H1 (cell line): ENCODE results near the gene MYH11. TPM values are rescaled to one million over a fixed set of nuclear protein-coding genes. Genes with fewer than 3 reads are reported as not detected.

Experiments
- CTCF ChIA-PET: fragments of 300-600 bp; sonication (Branson Sonifier 250); formaldehyde crosslinking; loops from one replicate; lab custom pipeline; 2021; ENCODE audit not compliant: partially characterized antibody; lab: Charles Lee
- POLR2A ChIA-PET: fragments of 300-600 bp; sonication (Branson Sonifier 250); formaldehyde crosslinking; loops from one replicate; lab custom pipeline; 2021; ENCODE audit warnings: inconsistent platforms; ENCODE audit not compliant: partially characterized antibody; lab: Charles Lee
- DNase-seq, 2 experiments: peaks; one replicate each; pipeline versions ENCODE4 v3.0.0 to v3.0.0-alpha.2; 2010 to 2022; ENCODE audit warnings: low spot score in 2 of 2, low read depth in 1 of 2, mixed read lengths in 1 of 2
- FAIRE-seq: peaks from 2 replicates; lab custom pipeline; 2011; peaks lifted over from hg19 to GRCh38; lab: Jason Lieb, UNC
- H2AFZ ChIP-seq: 2 replicates; pipeline ENCODE4 v1.8.1; 2012; ENCODE audit warnings: low read length, inconsistent platforms
- H2AK5ac ChIP-seq: 2 replicates; pipeline ENCODE4 v1.6.1; 2013; ENCODE audit warnings: low read depth, low read length
- H2BK120ac ChIP-seq: replicated peaks from 2 replicates; pipeline ENCODE3; 2013; ENCODE audit warnings: low read depth, low read length, inconsistent platforms
- H2BK12ac ChIP-seq: 2 replicates; pipeline ENCODE4 v1.6.1; 2013; ENCODE audit warnings: low read depth, low read length
- H2BK15ac ChIP-seq: 2 replicates; pipeline ENCODE4 v1.6.1; 2013; ENCODE audit warnings: low read length
- H2BK20ac ChIP-seq: 2 replicates; pipeline ENCODE4 v1.6.1; 2013; ENCODE audit warnings: low read length
- H2BK5ac ChIP-seq: 2 replicates; pipeline ENCODE4 v1.6.1; 2013; ENCODE audit warnings: low read depth, low read length
- H3K14ac ChIP-seq: 2 replicates; pipeline ENCODE4 v1.6.1; 2013; ENCODE audit warnings: inconsistent platforms; ENCODE audit not compliant: insufficient read length
- H3K18ac ChIP-seq: 2 replicates; pipeline ENCODE4 v1.6.1; 2013; ENCODE audit warnings: low read length; ENCODE audit errors: extremely low read depth
- H3K23ac ChIP-seq: 2 replicates; pipeline ENCODE4 v1.6.1; 2013; ENCODE audit warnings: inconsistent platforms; ENCODE audit not compliant: insufficient read length
- H3K23me2 ChIP-seq: 2 replicates; pipeline ENCODE4 v1.6.1; 2013; ENCODE audit warnings: low read depth, low read length
- H3K27ac ChIP-seq: 2 replicates; pipeline ENCODE4 v1.6.1; 2011; ENCODE audit warnings: low read depth, low read length, inconsistent platforms
- H3K27me3 ChIP-seq, 4 experiments: replicated peaks in 1 of 4; 1 replicate in 1 of 4; 2 replicates in 3 of 4; pipeline versions ENCODE4 v1.6.1 to v1.8.1; 2011 to 2013; ENCODE audit warnings: low read length in 3 of 4, mild to moderate bottlenecking in 3 of 4, inconsistent platforms in 2 of 4, mixed read lengths in 2 of 4, moderate library complexity in 1 of 4; ENCODE audit not compliant: control insufficient read depth in 3 of 4, insufficient read depth in 3 of 4; ENCODE audit errors: extremely low read depth in 1 of 4
- H3K36me3 ChIP-seq, 4 experiments: 2 replicates each; pipeline versions ENCODE4 v1.6.1 to v1.8.1; 2011 to 2013; ENCODE audit warnings: mild to moderate bottlenecking in 4 of 4, low read length in 3 of 4, moderate library complexity in 2 of 4, control low read depth in 1 of 4, inconsistent platforms in 1 of 4; ENCODE audit not compliant: insufficient read depth in 4 of 4, control insufficient read depth in 2 of 4
- H3K4ac ChIP-seq: replicated peaks from 2 replicates; pipeline ENCODE3; 2013; ENCODE audit warnings: low read length, low read depth, mixed read lengths, inconsistent platforms; ENCODE audit not compliant: insufficient read length
- H3K4me1 ChIP-seq, 4 experiments: replicated peaks in 1 of 4; 1 replicate in 1 of 4; 2 replicates in 3 of 4; pipeline versions ENCODE4 v1.6.1 to v1.8.1; 2011 to 2013; ENCODE audit warnings: low read length in 3 of 4, inconsistent platforms in 2 of 4, mixed read lengths in 1 of 4; ENCODE audit not compliant: insufficient read depth in 4 of 4, control insufficient read depth in 3 of 4
- H3K4me2 ChIP-seq, 2 experiments: 2 replicates each; pipeline versions ENCODE4 v1.6.1 to v1.8.1; 2011 to 2013; ENCODE audit warnings: low read depth in 2 of 2, low read length in 2 of 2, control low read depth in 1 of 2, inconsistent platforms in 1 of 2, mild to moderate bottlenecking in 1 of 2; ENCODE audit not compliant: insufficient read depth in 1 of 2
- H3K4me3 ChIP-seq, 4 experiments: fragments of 200-600, 300-600 bp in 1 of 4; sonication (generic), shearing (Covaris generic), sonication (Bioruptor Twin) in 1 of 4; 2 replicates each; pipeline versions ENCODE4 v1.5.1 to v1.8.1; 2011 to 2016; ENCODE audit warnings: low read length in 4 of 4, low read depth in 3 of 4, control low read depth in 2 of 4, inconsistent platforms in 2 of 4, mild to moderate bottlenecking in 2 of 4, mixed read lengths in 1 of 4, moderate library complexity in 1 of 4; ENCODE audit not compliant: insufficient read depth in 2 of 4; ENCODE audit errors: extremely low read depth in 1 of 4
- H3K56ac ChIP-seq: replicated peaks from 2 replicates; pipeline ENCODE3; 2013; ENCODE audit warnings: low read depth, mild to moderate bottlenecking, mixed read lengths, low read length, inconsistent platforms; ENCODE audit not compliant: insufficient read length
- H3K79me1 ChIP-seq: 2 replicates; pipeline ENCODE4 v1.6.1; 2013; ENCODE audit warnings: low read depth, low read length, control low read depth
- H3K79me2 ChIP-seq, 2 experiments: 2 replicates each; pipeline versions ENCODE4 v1.6.1 to v1.8.1; 2012 to 2013; ENCODE audit warnings: low read length in 2 of 2, mild to moderate bottlenecking in 2 of 2, inconsistent platforms in 1 of 2; ENCODE audit not compliant: insufficient read depth in 2 of 2, control insufficient read depth in 1 of 2
- H3K9ac ChIP-seq, 4 experiments: replicated peaks in 1 of 4; 1 replicate in 1 of 4; 2 replicates in 3 of 4; pipeline versions ENCODE4 v1.6.1 to v1.8.1; 2011 to 2013; ENCODE audit warnings: low read depth in 3 of 4, low read length in 3 of 4, control low read depth in 2 of 4, mild to moderate bottlenecking in 2 of 4, moderate library complexity in 2 of 4, inconsistent platforms in 1 of 4; ENCODE audit errors: extremely low read depth in 1 of 4
- H3K9me3 ChIP-seq, 2 experiments: 2 replicates each; pipeline versions ENCODE4 v1.6.1 to v1.8.1; 2012 to 2013; ENCODE audit warnings: mild to moderate bottlenecking in 2 of 2, moderate library complexity in 2 of 2, control low read depth in 1 of 2, inconsistent platforms in 1 of 2, low read depth in 1 of 2, low read length in 1 of 2, mixed read lengths in 1 of 2; ENCODE audit not compliant: insufficient read depth in 2 of 2
- H4K20me1 ChIP-seq, 2 experiments: replicated peaks in 1 of 2; 2 replicates each; pipeline versions ENCODE3 to v1.8.1; 2011 to 2013; ENCODE audit warnings: inconsistent platforms in 2 of 2, low read length in 2 of 2, mild to moderate bottlenecking in 1 of 2; ENCODE audit not compliant: insufficient read depth in 2 of 2, control insufficient read depth in 1 of 2
- H4K5ac ChIP-seq: 2 replicates; pipeline ENCODE4 v1.6.1; 2013; ENCODE audit warnings: low read length, low read depth, mixed read lengths, inconsistent platforms; ENCODE audit not compliant: insufficient read length
- H4K8ac ChIP-seq: 2 replicates; pipeline ENCODE4 v1.8.0; 2013; ENCODE audit warnings: mild to moderate bottlenecking, moderate library complexity, low read length, inconsistent platforms; ENCODE audit not compliant: insufficient read depth; ENCODE audit errors: extremely low read depth
- H4K91ac ChIP-seq: replicated peaks from 2 replicates; pipeline ENCODE3; 2013; ENCODE audit warnings: low read length, mixed read lengths, inconsistent platforms; ENCODE audit not compliant: insufficient read length
- ASH2L ChIP-seq: fragments of 200-600, 300-600 bp; sonication (generic); IDR thresholded peaks from one replicate; pipeline ENCODE4 v1.7.1; 2017; ENCODE audit warnings: low read length
- CTBP2 ChIP-seq: IDR thresholded peaks from 2 replicates; pipeline ENCODE4 v1.7.0; 2011; ENCODE audit warnings: borderline replicate concordance, mild to moderate bottlenecking, moderate library complexity, mixed read lengths, low read length; ENCODE audit not compliant: insufficient read depth, insufficient read length
- EP300 ChIP-seq, 2 experiments: IDR thresholded peaks; 1 replicate in 1 of 2; 2 replicates in 1 of 2; pipeline ENCODE4 v1.6.1; 2011 to 2012; ENCODE audit warnings: low read depth in 2 of 2, low read length in 2 of 2, mild to moderate bottlenecking in 2 of 2, borderline replicate concordance in 1 of 2, inconsistent platforms in 1 of 2, moderate library complexity in 1 of 2
- JUND ChIP-seq: IDR thresholded peaks from 2 replicates; pipeline ENCODE4 v1.6.1; 2011; ENCODE audit warnings: mild to moderate bottlenecking, improper control_type of control experiment, low read length
- MAFK ChIP-seq: IDR thresholded peaks from 2 replicates; pipeline ENCODE4 v1.6.1; 2012; ENCODE audit warnings: low read depth, mild to moderate bottlenecking, improper control_type of control experiment, low read length
- NANOG ChIP-seq: IDR thresholded peaks from 2 replicates; pipeline ENCODE4 v1.6.1; 2011; ENCODE audit warnings: low read length, low read depth, mild to moderate bottlenecking, inconsistent platforms; ENCODE audit not compliant: insufficient read depth, poor library complexity, severe bottlenecking
- RBBP5 ChIP-seq: IDR thresholded peaks from 2 replicates; pipeline ENCODE4 v1.7.1; 2012; ENCODE audit warnings: low read depth, mild to moderate bottlenecking, inconsistent platforms, low read length, moderate library complexity, borderline replicate concordance
- RFX5 ChIP-seq: IDR thresholded peaks from 2 replicates; pipeline ENCODE4 v1.6.1; 2011; ENCODE audit warnings: low read depth, low read length, improper control_type of control experiment, borderline replicate concordance
- SIRT6 ChIP-seq: IDR thresholded peaks from one replicate; pipeline ENCODE4 v1.7.1; 2012; ENCODE audit warnings: low read length, inconsistent platforms
- WGBS, 2 experiments: shearing (Covaris generic) in 1 of 2; methylation state at CpG; one replicate each; pipeline versions ENCODE4 v1.1.6 to v1.1.7; 2013 to 2015; ENCODE audit warnings: low lambda C conversion rate in 2 of 2, mixed read lengths in 2 of 2, inconsistent platforms in 1 of 2, low coverage in 1 of 2, missing lambda C conversion rate in 1 of 2; ENCODE audit not compliant: insufficient replicate concordance in 2 of 2, insufficient coverage in 1 of 2, insufficient read length in 1 of 2; ENCODE audit errors: extremely low coverage in 1 of 2, missing lambda C conversion rate in 1 of 2; 5-methylcytosine and 5-hydroxymethylcytosine counted together
- polyA plus RNA-seq, 7 experiments: library from polyadenylated mRNA; depleted of rRNA in 3 of 7; stranded (reverse) in 5 of 7; unstranded in 2 of 7; fragments of >200 nt in 5 of 7; fragments of 200-250 nt in 2 of 7; gene quantifications; 1 replicate in 5 of 7; 2 replicates in 1 of 7; 4 replicates in 1 of 7; pipeline versions ENCODE4 v1.2.1 to v1.2.3, GENCODE V29; 2011 to 2013; ENCODE audit warnings: missing spikeins in 2 of 7, mixed read lengths in 2 of 7
- total RNA-seq: library from RNA; stranded (reverse); fragmentation: NEBNext Ultra II Directional; extraction: Animal tissue kit (Norgen Biotek cat#: 25700); gene quantifications from 2 replicates; pipeline ENCODE4 v1.2.1, GENCODE V29; 2021
- TF ChIP-seq, protein P1 (sequence below): IDR thresholded peaks from 2 replicates; pipeline ENCODE4 v1.6.1; 2011; ENCODE audit warnings: low read length, improper control_type of control experiment
- TF ChIP-seq, protein P2 (sequence below): IDR thresholded peaks from 2 replicates; pipeline ENCODE4 v1.6.1; 2011; ENCODE audit warnings: low read depth, mild to moderate bottlenecking, low read length; ENCODE audit not compliant: insufficient read depth

The MYH11 gene
- total and polyA plus RNA-seq, 2 of the 8 experiments (the other 6 are each of a cell fraction or from before 2014, with no cell fraction given) = 0.11 to 0.78 TPM

DNA sequence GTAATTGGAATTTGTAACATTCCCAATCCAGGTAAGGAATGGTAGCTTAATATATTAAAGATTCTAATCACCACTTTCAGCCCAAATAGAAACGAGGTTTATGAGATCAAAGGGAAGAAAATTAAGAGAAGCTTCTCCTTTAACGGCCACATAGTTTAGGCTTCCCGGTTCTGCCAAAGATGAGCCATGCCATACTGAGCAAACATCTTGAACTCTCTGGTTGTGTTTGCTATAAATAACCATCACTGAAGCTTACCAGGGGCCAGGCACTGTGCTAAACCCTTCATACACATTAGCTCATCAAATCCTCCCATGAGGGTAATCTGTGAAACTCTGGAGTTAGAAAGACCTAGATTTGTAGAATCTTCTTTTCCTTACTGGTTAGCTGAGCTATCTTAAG is 2.8 kb downstream of the MYH11 start:
- ChIA-PET POLR2A (interaction anchor here (0.7 to 1.2 kb wide), 2 partner anchors 74 to 76 kb away, joined by 3 read pairs; no protein-coding TSS in a partner anchor), CTCF (interaction anchor here (0.8 kb wide), 1 partner anchor 76 kb away, joined by 3 read pairs; no protein-coding TSS in a partner anchor)
- no peaks in the 10 kb centered on the region; a peak in 2 of 7 replicates for H3K4me1 ChIP-seq
- H3K23ac ChIP-seq = no peak overlapping the region
- no peak overlapping the region for H2AK5ac ChIP-seq
- no peaks in the 10 kb centered on the region for H3K79me1 ChIP-seq
- H3K36me3 ChIP-seq = no peaks in the 10 kb centered on the region
- H2BK120ac ChIP-seq = no peak overlapping the region
- 92% methylated on average over 3 of the region's 3 CpGs; no CpG with 5 or more reads in 1 of the 2 experiments for WGBS, 2 experiments
- no peak overlapping the region for H3K14ac ChIP-seq
- no peak overlapping the region for H2BK15ac ChIP-seq
- no peaks in the 10 kb centered on the region for H3K79me2 ChIP-seq
- peaks cover 12% of the 10 kb centered on the region for H3K23me2 ChIP-seq
- H3K4me3 ChIP-seq = no peak overlapping the region
- peaks cover 4 to 42% (median 31%) of the 10 kb centered on the region in 4 experiments for H3K27me3 ChIP-seq
- H2BK5ac ChIP-seq = no peak overlapping the region
- H4K20me1 ChIP-seq = no peaks in the 10 kb centered on the region
- H3K27ac ChIP-seq = no peak overlapping the region
- FAIRE-seq = no peak
- no peak overlapping the region for H2BK20ac ChIP-seq
- TF ChIP-seq, protein P1, sequence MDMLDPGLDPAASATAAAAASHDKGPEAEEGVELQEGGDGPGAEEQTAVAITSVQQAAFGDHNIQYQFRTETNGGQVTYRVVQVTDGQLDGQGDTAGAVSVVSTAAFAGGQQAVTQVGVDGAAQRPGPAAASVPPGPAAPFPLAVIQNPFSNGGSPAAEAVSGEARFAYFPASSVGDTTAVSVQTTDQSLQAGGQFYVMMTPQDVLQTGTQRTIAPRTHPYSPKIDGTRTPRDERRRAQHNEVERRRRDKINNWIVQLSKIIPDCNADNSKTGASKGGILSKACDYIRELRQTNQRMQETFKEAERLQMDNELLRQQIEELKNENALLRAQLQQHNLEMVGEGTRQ = no peak
- no peak for TF ChIP-seq ASH2L
- TF ChIP-seq CTBP2 = no peak
- TF ChIP-seq RBBP5 = no peak
- TF ChIP-seq MAFK = no peak
- TF ChIP-seq, protein P2, sequence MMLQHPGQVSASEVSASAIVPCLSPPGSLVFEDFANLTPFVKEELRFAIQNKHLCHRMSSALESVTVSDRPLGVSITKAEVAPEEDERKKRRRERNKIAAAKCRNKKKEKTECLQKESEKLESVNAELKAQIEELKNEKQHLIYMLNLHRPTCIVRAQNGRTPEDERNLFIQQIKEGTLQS = no peak
- no peak for TF ChIP-seq RFX5
- TF ChIP-seq SIRT6 = no peak
- no peak for TF ChIP-seq EP300 (IDR thresholded peaks at IDR 0.05; ENCODE audit: borderline replicate concordance in 1 of 2, low read depth in 2 of 2, low read length in 2 of 2)
- TF ChIP-seq NANOG = no peak
- TF ChIP-seq JUND = no peak
- no peak overlapping the region for H3K56ac ChIP-seq
- H2BK12ac ChIP-seq = no peak overlapping the region
- no peak overlapping the region for H3K9ac ChIP-seq
- no peak overlapping the region for H3K4ac ChIP-seq
- no peak overlapping the region for H4K91ac ChIP-seq
- no peak overlapping the region for H2AFZ ChIP-seq
- no peak overlapping the region for H4K8ac ChIP-seq
- DNase-seq = no peak
- H3K4me2 ChIP-seq = no peak overlapping the region
- no peak overlapping the region for H4K5ac ChIP-seq
- no peak overlapping the region for H3K18ac ChIP-seq
- no peaks in the 10 kb centered on the region for H3K9me3 ChIP-seq
